ENCODE data around the gene VARS2. TPM values are rescaled to one million over a fixed set of nuclear protein-coding genes. Genes with fewer than 3 reads are reported as not detected.
"Not testable (repeated sequence)": the region's sequence is repeated elsewhere in the genome, so short reads cannot be mapped to it uniquely, and the experiment has no call there.

VARS2 gene
- total and polyA plus RNA-seq, 4 donors: 9.4 to 23.3 (median 16.3) TPM

DNA sequence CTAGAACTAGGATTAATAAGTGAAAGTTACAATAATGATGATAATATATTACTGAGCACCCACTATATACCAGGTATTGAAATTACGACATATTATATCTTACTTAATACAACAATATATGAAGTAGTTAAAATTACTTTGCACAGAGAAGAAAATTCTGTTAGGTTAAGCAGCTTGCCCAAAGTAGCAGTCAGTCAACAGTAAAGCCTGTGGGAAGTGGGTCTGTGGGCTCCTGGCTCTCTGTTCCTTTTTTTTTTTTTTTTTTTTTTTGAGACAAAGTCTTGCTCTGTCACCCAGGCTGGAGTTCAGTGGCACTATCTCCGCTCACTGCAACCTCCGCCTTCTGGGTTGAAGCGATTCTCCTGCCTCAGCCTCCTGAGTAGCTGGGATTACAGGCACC is 10.8 kb upstream of the VARS2 start (continued):
- TF ChIP-seq, protein P1, sequence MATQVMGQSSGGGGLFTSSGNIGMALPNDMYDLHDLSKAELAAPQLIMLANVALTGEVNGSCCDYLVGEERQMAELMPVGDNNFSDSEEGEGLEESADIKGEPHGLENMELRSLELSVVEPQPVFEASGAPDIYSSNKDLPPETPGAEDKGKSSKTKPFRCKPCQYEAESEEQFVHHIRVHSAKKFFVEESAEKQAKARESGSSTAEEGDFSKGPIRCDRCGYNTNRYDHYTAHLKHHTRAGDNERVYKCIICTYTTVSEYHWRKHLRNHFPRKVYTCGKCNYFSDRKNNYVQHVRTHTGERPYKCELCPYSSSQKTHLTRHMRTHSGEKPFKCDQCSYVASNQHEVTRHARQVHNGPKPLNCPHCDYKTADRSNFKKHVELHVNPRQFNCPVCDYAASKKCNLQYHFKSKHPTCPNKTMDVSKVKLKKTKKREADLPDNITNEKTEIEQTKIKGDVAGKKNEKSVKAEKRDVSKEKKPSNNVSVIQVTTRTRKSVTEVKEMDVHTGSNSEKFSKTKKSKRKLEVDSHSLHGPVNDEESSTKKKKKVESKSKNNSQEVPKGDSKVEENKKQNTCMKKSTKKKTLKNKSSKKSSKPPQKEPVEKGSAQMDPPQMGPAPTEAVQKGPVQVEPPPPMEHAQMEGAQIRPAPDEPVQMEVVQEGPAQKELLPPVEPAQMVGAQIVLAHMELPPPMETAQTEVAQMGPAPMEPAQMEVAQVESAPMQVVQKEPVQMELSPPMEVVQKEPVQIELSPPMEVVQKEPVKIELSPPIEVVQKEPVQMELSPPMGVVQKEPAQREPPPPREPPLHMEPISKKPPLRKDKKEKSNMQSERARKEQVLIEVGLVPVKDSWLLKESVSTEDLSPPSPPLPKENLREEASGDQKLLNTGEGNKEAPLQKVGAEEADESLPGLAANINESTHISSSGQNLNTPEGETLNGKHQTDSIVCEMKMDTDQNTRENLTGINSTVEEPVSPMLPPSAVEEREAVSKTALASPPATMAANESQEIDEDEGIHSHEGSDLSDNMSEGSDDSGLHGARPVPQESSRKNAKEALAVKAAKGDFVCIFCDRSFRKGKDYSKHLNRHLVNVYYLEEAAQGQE (IDR thresholded peaks at IDR 0.05): no peak
- no peak for TF ChIP-seq NR2F2 (IDR thresholded peaks at IDR 0.05)

DNA sequence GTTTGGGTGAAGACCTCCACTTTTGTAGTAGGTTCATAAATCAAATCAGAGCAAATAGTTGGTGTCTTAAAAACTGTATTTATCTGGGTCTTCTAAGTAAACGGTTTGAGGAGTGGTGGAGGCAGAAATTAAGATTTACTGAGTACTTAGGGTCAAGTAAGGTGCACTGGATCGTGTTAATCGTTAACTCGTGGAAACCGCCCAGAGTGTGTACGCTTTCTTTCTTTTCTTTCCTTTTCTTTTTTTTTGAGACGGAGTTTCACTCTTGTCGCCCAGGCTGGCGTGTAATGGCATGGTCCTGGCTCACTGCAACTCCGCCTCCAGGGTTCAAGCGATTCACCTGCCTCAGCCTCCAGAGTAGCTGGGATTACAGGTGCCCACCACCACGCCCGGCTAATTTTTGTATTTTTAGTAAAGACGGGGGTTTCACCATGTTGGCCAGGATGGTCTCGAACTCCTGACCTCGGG is 6.7 kb upstream of the VARS2 start:
- Histone ChIP-seq H3K4me1 (ENCODE audit: control insufficient read depth in 4 of 4, insufficient read depth in 4 of 4, low read length in 3 of 4) (peaks cover 2 to 28% (median 13%) of the 10 kb centered on the region in 4 donors), H3K27ac (ENCODE audit: low read depth in 1 of 2, low read length in 2 of 2) (peak overlapping the region; percentile 69 to 79), H3K4me3 (ENCODE audit: low read depth in 1 of 3, low read length in 3 of 3) (peak overlapping the region in 2 of 3 donors; percentile 76 to 98)
- not testable (repeated sequence) for H3K27me3 ChIP-seq (ENCODE audit: control insufficient read depth in 4 of 4, insufficient read depth in 4 of 4, low read length in 3 of 4); DNase-seq (ENCODE audit: low spot score); H3K9me3 ChIP-seq (ENCODE audit: control insufficient read depth in 4 of 4, low read length in 3 of 4); H3K9ac ChIP-seq (ENCODE audit: low read depth in 1 of 2, low read length in 2 of 2); H3K36me3 ChIP-seq (ENCODE audit: control insufficient read depth in 4 of 4, insufficient read depth in 3 of 4, low read depth in 1 of 4, low read length in 3 of 4)
- peak in 1 of 2 donors; percentile 7 for TF ChIP-seq RXRA (IDR thresholded peaks at IDR 0.05)
- WGBS: 18% methylated on average over 16 of the region's 16 CpGs

DNA sequence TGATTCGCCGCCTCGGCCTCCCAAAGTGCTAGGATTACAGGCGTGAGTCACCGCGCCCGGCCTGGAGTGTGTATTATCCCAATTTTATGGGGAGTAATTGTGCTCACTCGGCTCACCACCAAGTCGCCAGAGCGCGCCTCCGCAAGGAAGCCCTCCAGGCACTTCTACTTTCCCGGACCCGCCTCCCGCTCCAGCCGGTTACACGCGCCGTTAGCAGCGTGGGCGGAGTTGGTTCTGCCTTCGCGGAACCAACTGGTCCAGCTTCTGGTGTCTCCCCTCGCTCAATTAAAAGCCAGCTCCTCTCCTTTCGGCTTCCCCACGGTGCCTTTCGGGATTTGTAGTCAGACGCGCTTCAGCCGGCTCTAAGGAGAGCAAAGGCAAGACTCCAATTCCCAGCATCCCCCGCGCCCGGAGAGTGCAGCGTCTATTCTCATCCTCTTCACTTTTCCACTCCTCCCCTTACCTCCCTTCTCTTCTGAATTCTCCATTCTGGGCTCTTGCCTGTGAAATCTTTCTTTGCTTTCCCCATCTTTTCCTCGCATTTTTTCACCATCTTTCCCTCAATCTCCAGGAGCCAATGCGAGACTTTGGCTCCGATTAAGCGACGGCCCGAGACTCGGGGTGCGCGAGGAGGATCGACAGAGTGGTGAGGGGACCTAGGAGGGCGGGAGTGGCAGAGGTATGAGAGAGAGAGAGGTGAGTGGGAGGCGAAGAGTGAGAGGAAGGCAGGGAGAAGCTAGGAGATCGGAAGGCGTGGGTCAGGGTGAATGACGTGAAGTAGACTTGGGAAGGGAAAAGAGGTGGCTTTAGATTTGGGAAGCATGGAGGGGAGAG is 6.1 kb upstream of the VARS2 start, which contains the start of gene GTF2H4:
Gene GTF2H4 (plus strand): TSS at position 450 of the 834 bp plus-strand sequence.
- H3K4me1 ChIP-seq (ENCODE audit: control insufficient read depth in 4 of 4, insufficient read depth in 4 of 4, low read length in 3 of 4): peaks cover 2 to 34% (median 19%) of the 10 kb centered on the region in 4 donors
- DNase-seq (ENCODE audit: low spot score): peak; percentile 94
- H3K9me3 ChIP-seq (ENCODE audit: control insufficient read depth in 4 of 4, low read length in 3 of 4): no peaks in the 10 kb centered on the region
- H3K36me3 ChIP-seq (ENCODE audit: control insufficient read depth in 4 of 4, insufficient read depth in 3 of 4, low read depth in 1 of 4, low read length in 3 of 4): peaks cover 3 to 10% (median 7%) of the 10 kb centered on the region in 4 donors
- peak within 1 kb of the TSS; percentile 76 to 98 (median 96) for H3K4me3 ChIP-seq (ENCODE audit: low read depth in 1 of 3, low read length in 3 of 3)
- no peaks in the 10 kb centered on the region for H3K27me3 ChIP-seq (ENCODE audit: control insufficient read depth in 4 of 4, insufficient read depth in 4 of 4, low read length in 3 of 4)
- H3K9ac ChIP-seq (ENCODE audit: low read depth in 1 of 2, low read length in 2 of 2): peak within 1 kb of the TSS; percentile 85 to 86
- WGBS: under 1% methylated on average over 49 of the region's 49 CpGs
- peak within 1 kb of the TSS; percentile 69 to 79 for H3K27ac ChIP-seq (ENCODE audit: low read depth in 1 of 2, low read length in 2 of 2)
- TF ChIP-seq, protein P1 (IDR thresholded peaks at IDR 0.05): peak; percentile 85
- TF ChIP-seq HNF4A (conservative IDR thresholded peaks at IDR 0.05) (peak; percentile 39 to 56), RAD21 (IDR thresholded peaks at IDR 0.05) (peak; percentile 48 to 59), HNF4G (IDR thresholded peaks at IDR 0.05) (no peak), FOXA1 (IDR thresholded peaks at IDR 0.05) (no peak), EGR1 (IDR thresholded peaks at IDR 0.05; ENCODE audit: low read depth in 2 of 2) (peak; percentile 99), SP1 (IDR thresholded peaks at IDR 0.05) (peak; percentile 85), GABPA (IDR thresholded peaks at IDR 0.05 in 1 of 2, conservative IDR thresholded peaks at IDR 0.05 in 1 of 2) (peak in 1 of 2 donors; percentile 83), YY1 (IDR thresholded peaks at IDR 0.05) (peak; percentile 85), NR2F2 (IDR thresholded peaks at IDR 0.05) (no peak), RXRA (IDR thresholded peaks at IDR 0.05) (peak; percentile 36 to 55), JUND (IDR thresholded peaks at IDR 0.05) (peak in 1 of 2 donors; percentile 48), FOXA2 (IDR thresholded peaks at IDR 0.05) (peak; percentile 33), TAF1 (conservative IDR thresholded peaks at IDR 0.05) (peak; percentile 90)
- TF ChIP-seq, protein P2, sequence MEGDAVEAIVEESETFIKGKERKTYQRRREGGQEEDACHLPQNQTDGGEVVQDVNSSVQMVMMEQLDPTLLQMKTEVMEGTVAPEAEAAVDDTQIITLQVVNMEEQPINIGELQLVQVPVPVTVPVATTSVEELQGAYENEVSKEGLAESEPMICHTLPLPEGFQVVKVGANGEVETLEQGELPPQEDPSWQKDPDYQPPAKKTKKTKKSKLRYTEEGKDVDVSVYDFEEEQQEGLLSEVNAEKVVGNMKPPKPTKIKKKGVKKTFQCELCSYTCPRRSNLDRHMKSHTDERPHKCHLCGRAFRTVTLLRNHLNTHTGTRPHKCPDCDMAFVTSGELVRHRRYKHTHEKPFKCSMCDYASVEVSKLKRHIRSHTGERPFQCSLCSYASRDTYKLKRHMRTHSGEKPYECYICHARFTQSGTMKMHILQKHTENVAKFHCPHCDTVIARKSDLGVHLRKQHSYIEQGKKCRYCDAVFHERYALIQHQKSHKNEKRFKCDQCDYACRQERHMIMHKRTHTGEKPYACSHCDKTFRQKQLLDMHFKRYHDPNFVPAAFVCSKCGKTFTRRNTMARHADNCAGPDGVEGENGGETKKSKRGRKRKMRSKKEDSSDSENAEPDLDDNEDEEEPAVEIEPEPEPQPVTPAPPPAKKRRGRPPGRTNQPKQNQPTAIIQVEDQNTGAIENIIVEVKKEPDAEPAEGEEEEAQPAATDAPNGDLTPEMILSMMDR (IDR thresholded peaks at IDR 0.05; ENCODE audit: low read depth, low read length, missing input control): no peak
- TF ChIP-seq, protein P3, sequence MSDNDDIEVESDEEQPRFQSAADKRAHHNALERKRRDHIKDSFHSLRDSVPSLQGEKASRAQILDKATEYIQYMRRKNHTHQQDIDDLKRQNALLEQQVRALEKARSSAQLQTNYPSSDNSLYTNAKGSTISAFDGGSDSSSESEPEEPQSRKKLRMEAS (IDR thresholded peaks at IDR 0.05): peak; percentile 73
- TF ChIP-seq, protein P4, sequence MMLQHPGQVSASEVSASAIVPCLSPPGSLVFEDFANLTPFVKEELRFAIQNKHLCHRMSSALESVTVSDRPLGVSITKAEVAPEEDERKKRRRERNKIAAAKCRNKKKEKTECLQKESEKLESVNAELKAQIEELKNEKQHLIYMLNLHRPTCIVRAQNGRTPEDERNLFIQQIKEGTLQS (IDR thresholded peaks at IDR 0.05): peak; percentile 29
